Breast epithelium (tissue), 3 donors: ENCODE data around the gene RIPOR3.

Experiments used
- CTCF ChIP-seq, 3 donors: fragments of 450-650 bp; IDR thresholded peaks; one replicate each; pipeline ENCODE4 v1.5.1; 2016 to 2017; ENCODE audit warnings: antibody characterized with exemption in 3 of 3, mild to moderate bottlenecking in 3 of 3, moderate library complexity in 3 of 3
- POLR2A ChIP-seq: fragments of 450-650 bp; IDR thresholded peaks from one replicate; pipeline ENCODE4 v1.6.1; 2016; ENCODE audit warnings: antibody characterized with exemption, mild to moderate bottlenecking, moderate library complexity
- POLR2AphosphoS5 ChIP-seq, 3 donors: sonication (generic); formaldehyde crosslinking; IDR thresholded peaks; one replicate each; pipeline ENCODE4 v1.6.1; 2017; ENCODE audit warnings: antibody characterized with exemption in 3 of 3

GRCh38 chr20:50635014-50635557, 56.3 kb downstream of the RIPOR3 start:
- TF ChIP-seq POLR2A (no peak), POLR2AphosphoS5 (IDR thresholded peaks at IDR 0.05) (no peak), CTCF (IDR thresholded peaks at IDR 0.05) (no peak)
